WERI-Rb-1 (cell line): ENCODE data around the gene KRT3.

ENCODE experiments used
- DNase-seq: peaks from one replicate; pipeline ENCODE4 v3.0.0-alpha.2; 2020
- H3K27ac ChIP-seq: fragments of 250-450 bp; sonication (Bioruptor Pico); 2 replicates; pipeline ENCODE4 v1.5.1; 2020; ENCODE audit warnings: mild to moderate bottlenecking, moderate library complexity
- H3K27me3 ChIP-seq: fragments of 250-450 bp; sonication (Bioruptor Pico); 2 replicates; pipeline ENCODE4 v1.5.1; 2021; ENCODE audit warnings: mild to moderate bottlenecking, low read depth, moderate library complexity; ENCODE audit not compliant: insufficient read depth, severe bottlenecking
- H3K36me3 ChIP-seq: fragments of 250-450 bp; sonication (Bioruptor Pico); 2 replicates; pipeline ENCODE4 v1.5.1; 2020; ENCODE audit warnings: mild to moderate bottlenecking, moderate library complexity
- H3K4me3 ChIP-seq: 2 replicates; pipeline ENCODE4 v1.5.1; 2011; ENCODE audit warnings: low read depth, mild to moderate bottlenecking, control low read depth, low read length
- H3K9me3 ChIP-seq: fragments of 250-450 bp; sonication (Bioruptor Pico); 2 replicates; pipeline ENCODE4 v1.5.1; 2021; ENCODE audit warnings: mild to moderate bottlenecking, moderate library complexity; ENCODE audit not compliant: severe bottlenecking
- TF ChIP-seq, protein P1 (sequence below): IDR thresholded peaks from 2 replicates; pipeline ENCODE4 v1.5.1; 2011; ENCODE audit warnings: low read depth, mild to moderate bottlenecking, control low read depth, inconsistent platforms, low read length

The KRT3 gene

DNA sequence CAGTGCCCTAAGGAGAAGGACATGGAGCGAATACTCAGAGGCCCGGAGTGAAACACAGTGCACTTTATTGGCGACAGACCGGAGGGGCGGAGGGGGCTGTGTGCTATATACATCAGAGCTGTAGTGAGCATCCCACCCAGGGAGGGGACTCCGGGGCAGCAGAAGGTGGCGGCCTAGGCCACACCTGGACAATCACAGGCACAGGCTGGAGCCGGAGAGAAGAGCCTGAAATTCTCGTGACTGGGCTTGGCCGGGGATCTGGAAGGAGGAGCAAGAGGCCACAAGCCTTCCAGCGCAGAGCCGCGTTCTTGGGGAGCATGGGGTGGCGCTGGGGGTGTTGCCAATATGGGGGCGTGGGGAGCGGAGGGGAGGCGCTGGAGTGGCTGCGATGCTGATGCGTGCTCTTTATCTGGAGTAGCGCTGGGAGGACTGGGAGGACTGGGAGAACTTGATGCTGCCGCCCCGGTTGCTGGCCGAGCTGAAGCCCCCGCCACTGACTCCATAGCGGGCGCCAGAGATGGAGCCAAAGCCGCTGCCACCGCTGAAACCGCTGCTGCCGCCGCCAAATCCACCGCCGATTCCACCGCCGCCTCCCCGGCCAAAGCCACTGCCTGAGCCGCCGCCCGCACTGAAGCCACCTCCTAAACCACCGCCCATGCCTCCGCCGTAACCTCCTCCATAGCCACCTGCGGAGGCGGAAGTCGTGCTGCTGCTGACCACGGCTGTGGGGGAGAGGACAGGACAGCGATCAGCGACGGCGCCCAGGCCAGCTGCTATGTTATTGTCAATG is 6.1 kb downstream of the KRT3 start:
- DNase-seq, result no peak
- no peak overlapping the region for H3K4me3 ChIP-seq
- no peak overlapping the region for H3K27ac ChIP-seq
- TF ChIP-seq, protein P1, sequence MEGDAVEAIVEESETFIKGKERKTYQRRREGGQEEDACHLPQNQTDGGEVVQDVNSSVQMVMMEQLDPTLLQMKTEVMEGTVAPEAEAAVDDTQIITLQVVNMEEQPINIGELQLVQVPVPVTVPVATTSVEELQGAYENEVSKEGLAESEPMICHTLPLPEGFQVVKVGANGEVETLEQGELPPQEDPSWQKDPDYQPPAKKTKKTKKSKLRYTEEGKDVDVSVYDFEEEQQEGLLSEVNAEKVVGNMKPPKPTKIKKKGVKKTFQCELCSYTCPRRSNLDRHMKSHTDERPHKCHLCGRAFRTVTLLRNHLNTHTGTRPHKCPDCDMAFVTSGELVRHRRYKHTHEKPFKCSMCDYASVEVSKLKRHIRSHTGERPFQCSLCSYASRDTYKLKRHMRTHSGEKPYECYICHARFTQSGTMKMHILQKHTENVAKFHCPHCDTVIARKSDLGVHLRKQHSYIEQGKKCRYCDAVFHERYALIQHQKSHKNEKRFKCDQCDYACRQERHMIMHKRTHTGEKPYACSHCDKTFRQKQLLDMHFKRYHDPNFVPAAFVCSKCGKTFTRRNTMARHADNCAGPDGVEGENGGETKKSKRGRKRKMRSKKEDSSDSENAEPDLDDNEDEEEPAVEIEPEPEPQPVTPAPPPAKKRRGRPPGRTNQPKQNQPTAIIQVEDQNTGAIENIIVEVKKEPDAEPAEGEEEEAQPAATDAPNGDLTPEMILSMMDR, result no peak
- peaks cover 95% of the 10 kb centered on the region for H3K27me3 ChIP-seq
- H3K36me3 ChIP-seq, result no peaks in the 10 kb centered on the region
- no peaks in the 10 kb centered on the region for H3K9me3 ChIP-seq

DNA sequence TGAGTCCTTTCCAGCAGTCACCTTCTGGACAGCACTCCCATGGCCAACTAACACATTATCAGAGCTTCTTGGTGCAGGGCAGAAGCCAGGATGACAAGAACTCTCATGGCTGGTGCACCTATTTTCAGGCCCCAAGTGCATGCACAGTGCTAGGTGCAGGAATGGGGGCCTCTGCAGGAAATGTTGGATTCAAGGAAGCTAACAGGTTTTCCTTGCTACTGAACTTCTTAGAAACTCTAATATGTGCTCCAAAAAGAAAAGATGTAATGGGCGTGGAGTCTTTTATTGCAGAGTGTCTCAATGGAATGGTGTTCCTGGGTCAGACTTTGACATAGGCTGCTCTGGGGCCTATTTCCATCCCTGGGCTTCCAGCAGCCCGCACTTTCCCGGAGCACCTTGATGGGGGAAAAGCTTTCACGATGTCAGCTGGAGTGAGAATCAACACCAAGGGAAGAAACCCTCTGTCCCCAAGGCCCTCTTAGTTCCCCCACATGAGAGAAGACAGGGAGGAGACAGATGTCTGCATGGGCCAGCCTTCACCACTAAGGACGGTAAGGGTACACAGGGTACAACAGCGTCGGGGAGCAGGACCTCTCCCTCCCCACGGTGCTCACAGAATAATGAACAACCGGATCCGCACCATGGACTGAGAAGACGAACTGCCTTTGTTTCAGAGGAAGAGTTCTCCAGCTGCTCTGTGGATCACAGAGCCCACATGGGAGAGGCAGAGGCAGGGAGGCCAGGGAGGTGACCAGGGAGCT is 6.9 kb downstream of the KRT3 start:
- Histone ChIP-seq H3K36me3 (no peaks in the 10 kb centered on the region), H3K27ac (no peak overlapping the region), H3K27me3 (peaks cover 93% of the 10 kb centered on the region), H3K4me3 (no peak overlapping the region), H3K9me3 (no peaks in the 10 kb centered on the region)
- TF ChIP-seq, protein P1, result no peak
- DNase-seq, result no peak

DNA sequence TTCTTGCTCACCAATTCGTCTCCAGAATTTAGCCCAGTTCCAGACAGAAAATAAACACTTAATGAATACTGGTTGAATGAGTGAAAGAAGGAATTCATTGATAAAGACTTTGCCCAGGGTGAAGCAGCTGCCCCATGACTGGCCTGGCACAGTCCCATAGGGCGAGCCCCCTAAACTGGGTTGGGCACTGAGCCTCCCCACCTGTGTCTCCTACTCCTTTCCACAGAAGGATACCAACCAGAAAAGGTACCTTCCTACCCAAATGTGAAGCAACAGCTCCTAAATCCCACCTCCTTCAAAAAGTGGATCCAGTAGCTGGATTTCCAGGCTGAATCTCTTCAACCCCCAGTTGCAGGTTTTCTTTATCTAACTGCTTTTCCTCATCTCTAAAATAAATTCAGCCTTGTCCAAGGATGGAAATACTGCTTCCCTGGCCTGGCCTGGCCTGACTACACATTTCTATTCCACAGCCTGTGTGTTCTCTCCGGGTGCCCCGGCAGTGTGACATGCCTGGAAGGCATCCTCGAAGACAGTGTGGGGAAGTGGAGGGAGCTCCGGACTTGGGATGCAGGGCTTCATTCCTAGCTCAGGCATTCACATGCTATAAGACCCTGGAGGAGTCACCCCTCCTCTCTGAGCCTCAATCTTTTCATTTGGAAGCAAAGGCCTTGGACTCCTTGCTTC is 7.6 kb downstream of the KRT3 start:
- Histone ChIP-seq H3K27ac (no peak overlapping the region), H3K36me3 (no peaks in the 10 kb centered on the region), H3K27me3 (peaks cover 92% of the 10 kb centered on the region), H3K4me3 (no peak overlapping the region), H3K9me3 (no peaks in the 10 kb centered on the region)
- TF ChIP-seq, protein P1, result no peak
- DNase-seq, result no peak

DNA sequence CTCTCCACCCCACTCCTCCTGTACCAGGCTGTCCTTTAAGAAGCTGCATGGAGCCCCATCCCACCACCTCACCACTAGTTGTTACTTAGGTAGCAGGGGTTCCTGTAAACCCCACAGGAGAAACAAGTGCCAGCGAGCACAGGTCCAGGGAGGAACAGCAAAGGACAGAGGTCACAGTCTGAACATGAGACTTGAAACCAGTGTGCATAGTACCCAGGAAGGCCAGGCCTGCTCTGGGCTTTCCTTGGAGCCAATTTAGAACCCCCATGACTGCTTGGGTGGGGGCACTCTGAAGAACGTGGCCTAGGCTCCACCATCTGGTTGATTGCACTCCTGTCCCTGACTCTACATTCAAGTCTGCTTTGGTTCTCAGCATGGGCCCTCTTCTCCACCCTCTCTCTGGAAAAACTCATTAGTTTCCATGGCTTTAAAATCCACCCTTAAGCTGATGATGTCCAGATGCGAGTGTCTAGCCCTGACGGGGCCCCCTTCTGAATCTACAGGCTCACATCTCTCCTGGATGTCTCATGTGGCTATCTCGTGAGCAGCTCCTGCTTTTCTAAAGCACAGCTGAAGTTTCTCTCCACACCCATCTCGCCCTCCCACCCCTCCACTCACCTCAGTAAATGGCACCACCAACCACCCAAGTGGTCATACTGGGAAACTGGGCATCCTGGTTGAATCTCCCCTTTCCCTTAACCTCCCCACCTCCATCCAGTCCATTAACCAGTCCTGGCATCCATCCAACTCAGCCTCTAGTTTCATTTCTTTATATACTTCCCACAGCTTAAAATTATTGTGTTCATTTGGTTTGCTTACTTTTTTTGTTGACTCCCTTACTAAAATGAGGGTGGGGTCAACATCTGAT is 8.4 kb downstream of the KRT3 start:
- Histone ChIP-seq H3K36me3 (no peaks in the 10 kb centered on the region), H3K27ac (no peak overlapping the region), H3K27me3 (peaks cover 90% of the 10 kb centered on the region), H3K9me3 (no peaks in the 10 kb centered on the region), H3K4me3 (no peak overlapping the region)
- TF ChIP-seq, protein P1, result no peak
- no peak for DNase-seq

DNA sequence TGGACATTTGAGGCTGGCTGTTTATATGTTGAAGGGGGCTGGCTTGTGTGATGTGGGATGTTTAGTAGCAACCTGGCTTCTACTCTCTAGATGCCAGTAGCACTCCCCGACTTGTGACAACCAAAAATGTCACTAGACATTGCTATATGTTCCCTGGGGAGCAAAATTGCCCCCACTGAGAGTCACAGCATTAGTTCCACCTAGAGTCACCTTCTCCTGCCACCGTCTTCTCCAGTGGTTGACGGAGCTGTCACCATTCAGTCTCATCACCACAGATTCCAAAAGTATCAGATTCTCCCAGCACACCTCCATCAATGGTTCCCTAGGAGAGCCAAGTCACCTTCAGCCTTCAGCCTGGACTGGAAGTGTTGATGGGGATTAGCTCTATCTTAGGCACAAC is 11.0 kb downstream of the KRT3 start:
- H3K4me3 ChIP-seq, result no peak overlapping the region
- no peak overlapping the region for H3K27ac ChIP-seq
- TF ChIP-seq, protein P1, result no peak
- H3K27me3 ChIP-seq, result peaks cover 90% of the 10 kb centered on the region
- no peak for DNase-seq
- H3K36me3 ChIP-seq, result no peaks in the 10 kb centered on the region
- H3K9me3 ChIP-seq, result no peaks in the 10 kb centered on the region
